Keratinocyte (primary cell): ENCODE results near the gene GCNT2. TPM values are rescaled to one million over a fixed set of nuclear protein-coding genes. Genes with fewer than 3 reads are reported as not detected.

ENCODE experiments used
- DNase-seq: peaks from one replicate; pipeline ENCODE4 v3.0.0-alpha.2; 2011; ENCODE audit warnings: low read depth, missing footprints, low spot score
- FAIRE-seq: peaks from 2 replicates; lab custom pipeline; 2011; peaks lifted over from hg19 to GRCh38; lab: Jason Lieb, UNC
- H2AFZ ChIP-seq: 2 replicates; pipeline ENCODE4 v1.6.0; 2012; ENCODE audit warnings: low read length, control low read depth, inconsistent platforms; ENCODE audit not compliant: control insufficient read depth
- H3K27ac ChIP-seq: 2 replicates; pipeline ENCODE4 v1.5.1; 2011; ENCODE audit warnings: low read length; ENCODE audit not compliant: control insufficient read depth, insufficient read depth
- H3K27me3 ChIP-seq: 3 replicates; pipeline ENCODE4 v1.6.0; 2011; ENCODE audit warnings: low read length; ENCODE audit not compliant: control insufficient read depth, insufficient read depth; ENCODE audit errors: extremely low read depth
- H3K36me3 ChIP-seq, 2 experiments: 2 replicates in 1 of 2; 3 replicates in 1 of 2; pipeline ENCODE4 v1.5.1; 2011; ENCODE audit warnings: low read length in 2 of 2, mild to moderate bottlenecking in 1 of 2; ENCODE audit not compliant: control insufficient read depth in 2 of 2, insufficient read depth in 2 of 2; ENCODE audit errors: extremely low read depth in 1 of 2
- H3K4me1 ChIP-seq: 3 replicates; pipeline ENCODE4 v1.5.1; 2011; ENCODE audit warnings: low read length; ENCODE audit not compliant: control insufficient read depth, insufficient read depth; ENCODE audit errors: extremely low read depth
- H3K4me2 ChIP-seq: 3 replicates; pipeline ENCODE4 v1.6.0; 2011; ENCODE audit warnings: low read depth, low read length; ENCODE audit not compliant: control insufficient read depth, insufficient read depth; ENCODE audit errors: extremely low read depth
- H3K4me3 ChIP-seq, 3 experiments: fragments of 200-600 bp in 1 of 3; sonication (generic) in 1 of 3; 2 replicates in 2 of 3; 3 replicates in 1 of 3; pipeline ENCODE4 v1.5.1; 2011 to 2016; ENCODE audit warnings: low read length in 3 of 3, mild to moderate bottlenecking in 3 of 3, control low read depth in 2 of 3, inconsistent platforms in 1 of 3, low read depth in 1 of 3, mixed read lengths in 1 of 3, mixed run types in 1 of 3, moderate library complexity in 1 of 3; ENCODE audit not compliant: control insufficient read depth in 2 of 3, insufficient read depth in 2 of 3; ENCODE audit errors: extremely low read depth in 1 of 3
- H3K79me2 ChIP-seq: 2 replicates; pipeline ENCODE4 v1.6.0; 2012; ENCODE audit warnings: low read length; ENCODE audit not compliant: control insufficient read depth, insufficient read depth
- H3K9ac ChIP-seq: 3 replicates; pipeline ENCODE4 v1.6.0; 2011; ENCODE audit warnings: low read length; ENCODE audit not compliant: control insufficient read depth, insufficient read depth; ENCODE audit errors: extremely low read depth
- H3K9me1 ChIP-seq: 3 replicates; pipeline ENCODE4 v1.6.0; 2011; ENCODE audit warnings: low read length; ENCODE audit not compliant: control insufficient read depth, insufficient read depth; ENCODE audit errors: extremely low read depth
- H3K9me3 ChIP-seq: 2 replicates; pipeline ENCODE4 v1.5.1; 2012; ENCODE audit warnings: low read depth, low read length; ENCODE audit not compliant: control insufficient read depth
- H4K20me1 ChIP-seq: 3 replicates; pipeline ENCODE4 v1.6.0; 2011; ENCODE audit warnings: low read length; ENCODE audit not compliant: control insufficient read depth, insufficient read depth; ENCODE audit errors: extremely low read depth
- EZH2 ChIP-seq: IDR thresholded peaks from one replicate; pipeline ENCODE4 v1.6.1; 2012; ENCODE audit warnings: inconsistent platforms, mild to moderate bottlenecking, low read length, moderate library complexity
- dilution Hi-C: fragments of 300-500 bp; cut with MboI; formaldehyde crosslinking; loops from one replicate; pipeline ENCODE4 v1.7.0; 2020; ENCODE audit warnings: low sequenced_read_pairs; ENCODE audit not compliant: extremely low pct_ligation_motif_present
- polyA plus RNA-seq, 5 experiments: library from polyadenylated mRNA; depleted of rRNA in 3 of 5; stranded (reverse) in 3 of 5; stranded (forward) in 1 of 5; unstranded in 1 of 5; fragments of >200 nt; gene quantifications; 1 replicate in 1 of 5; 2 replicates in 3 of 5; 3 replicates in 1 of 5; pipeline versions ENCODE4 v1.2.1 to v1.2.3, GENCODE V29; 2011 to 2012; ENCODE audit warnings: missing spikeins in 2 of 5, low read depth in 1 of 5, low replicate concordance in 1 of 5
- TF ChIP-seq, protein P1 (sequence below), 3 experiments: IDR thresholded peaks in 1 of 3; conservative IDR thresholded peaks in 1 of 3; optimal IDR thresholded peaks in 1 of 3; 2 replicates in 2 of 3; 3 replicates in 1 of 3; pipeline versions ENCODE3 to v1.5.1; 2011; ENCODE audit warnings: low read length in 3 of 3, mild to moderate bottlenecking in 3 of 3, moderate library complexity in 2 of 3, control low read depth in 1 of 3, inconsistent platforms in 1 of 3; ENCODE audit not compliant: insufficient read depth in 2 of 3; ENCODE audit errors: extremely low read depth in 1 of 3

GCNT2 gene
- polyA plus RNA-seq, 1 donor (not counting 4 experiments of a cell fraction or from before 2014, with no cell fraction given) = 7.3 TPM

DNA sequence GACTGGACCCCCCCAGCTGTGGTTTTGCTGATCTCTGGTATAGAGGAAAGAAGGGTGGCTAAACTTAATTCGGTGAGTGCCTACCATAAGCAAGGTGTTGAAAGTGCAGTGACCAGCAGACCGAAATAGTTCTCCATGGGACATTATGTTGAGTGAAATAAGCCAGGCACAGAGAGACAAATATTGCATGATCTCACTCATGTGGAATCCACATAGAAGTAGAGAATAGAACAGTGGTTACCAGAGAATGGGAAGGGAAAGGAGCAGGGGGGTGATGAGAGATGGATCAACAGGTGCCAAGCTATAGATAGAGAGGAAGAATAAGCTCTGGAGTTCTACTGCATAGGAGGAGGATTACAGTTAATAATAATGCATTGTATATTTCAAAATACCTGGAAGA is 9.7 kb upstream of the GCNT2 start:
- H3K79me2 ChIP-seq = no peaks in the 10 kb centered on the region
- no peak overlapping the region for H2AFZ ChIP-seq
- no peaks in the 10 kb centered on the region for H3K36me3 ChIP-seq
- H3K4me1 ChIP-seq = no peaks in the 10 kb centered on the region
- TF ChIP-seq EZH2 = no peak
- TF ChIP-seq, protein P1, sequence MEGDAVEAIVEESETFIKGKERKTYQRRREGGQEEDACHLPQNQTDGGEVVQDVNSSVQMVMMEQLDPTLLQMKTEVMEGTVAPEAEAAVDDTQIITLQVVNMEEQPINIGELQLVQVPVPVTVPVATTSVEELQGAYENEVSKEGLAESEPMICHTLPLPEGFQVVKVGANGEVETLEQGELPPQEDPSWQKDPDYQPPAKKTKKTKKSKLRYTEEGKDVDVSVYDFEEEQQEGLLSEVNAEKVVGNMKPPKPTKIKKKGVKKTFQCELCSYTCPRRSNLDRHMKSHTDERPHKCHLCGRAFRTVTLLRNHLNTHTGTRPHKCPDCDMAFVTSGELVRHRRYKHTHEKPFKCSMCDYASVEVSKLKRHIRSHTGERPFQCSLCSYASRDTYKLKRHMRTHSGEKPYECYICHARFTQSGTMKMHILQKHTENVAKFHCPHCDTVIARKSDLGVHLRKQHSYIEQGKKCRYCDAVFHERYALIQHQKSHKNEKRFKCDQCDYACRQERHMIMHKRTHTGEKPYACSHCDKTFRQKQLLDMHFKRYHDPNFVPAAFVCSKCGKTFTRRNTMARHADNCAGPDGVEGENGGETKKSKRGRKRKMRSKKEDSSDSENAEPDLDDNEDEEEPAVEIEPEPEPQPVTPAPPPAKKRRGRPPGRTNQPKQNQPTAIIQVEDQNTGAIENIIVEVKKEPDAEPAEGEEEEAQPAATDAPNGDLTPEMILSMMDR (optimal IDR thresholded peaks at IDR 0.05 in 1 of 3, IDR thresholded peaks at IDR 0.05 in 1 of 3, conservative IDR thresholded peaks at IDR 0.05 in 1 of 3; ENCODE audit: extremely low read depth in 1 of 3, insufficient read depth in 2 of 3, low read length in 3 of 3) = no peak
- FAIRE-seq (no peak), DNase-seq (no peak)
- H3K27me3 ChIP-seq = no peaks in the 10 kb centered on the region
- H3K9ac ChIP-seq = no peak overlapping the region
- no peak overlapping the region for H3K4me3 ChIP-seq
- no peak overlapping the region for H3K4me2 ChIP-seq
- H4K20me1 ChIP-seq = no peaks in the 10 kb centered on the region
- H3K9me3 ChIP-seq = no peaks in the 10 kb centered on the region
- dilution Hi-C loops = no loop called here
- no peak overlapping the region for H3K27ac ChIP-seq
- H3K9me1 ChIP-seq = no peaks in the 10 kb centered on the region

GRCh38 chr6:10513544-10513943 is 7.6 kb upstream of the GCNT2 start:
- no peaks in the 10 kb centered on the region for H4K20me1 ChIP-seq
- no peak for TF ChIP-seq EZH2
- TF ChIP-seq, protein P1 (optimal IDR thresholded peaks at IDR 0.05 in 1 of 3, IDR thresholded peaks at IDR 0.05 in 1 of 3, conservative IDR thresholded peaks at IDR 0.05 in 1 of 3; ENCODE audit: extremely low read depth in 1 of 3, insufficient read depth in 2 of 3, low read length in 3 of 3) = no peak
- H3K9me1 ChIP-seq = no peaks in the 10 kb centered on the region
- no peaks in the 10 kb centered on the region for H3K36me3 ChIP-seq
- no peak for DNase-seq
- H3K4me2 ChIP-seq = no peak overlapping the region
- dilution Hi-C loops = no loop called here
- H3K4me3 ChIP-seq = no peak overlapping the region
- no peak overlapping the region for H3K9ac ChIP-seq
- no peak overlapping the region for H2AFZ ChIP-seq
- peaks cover under 1% of the 10 kb centered on the region for H3K4me1 ChIP-seq
- no peak overlapping the region for H3K27ac ChIP-seq
- H3K79me2 ChIP-seq = no peaks in the 10 kb centered on the region
- no peaks in the 10 kb centered on the region for H3K9me3 ChIP-seq
- H3K27me3 ChIP-seq = no peaks in the 10 kb centered on the region
- FAIRE-seq = no peak
